A549 (cell line): Measurements from ENCODE around the gene GLB1L3. TPM values are rescaled to one million over a fixed set of nuclear protein-coding genes. Genes with fewer than 3 reads are reported as not detected.

ENCODE experiments used
- ATAC-seq, 2 experiments: fragments of 200-7000 bp in 1 of 2; fragments of >200 bp in 1 of 2; cut with Nextera tagmentation in 1 of 2; cut with Tn5 transposase in 1 of 2; 3 replicates each; pipeline versions ENCODE4 v1.8.0 to v1.9.1; 2018 to 2020; ENCODE audit warnings: mild to moderate bottlenecking in 1 of 2, moderate library complexity in 1 of 2
- CTCF ChIA-PET: fragments of 300-600 bp; sonication (Branson Sonifier 250); formaldehyde crosslinking; extraction: SDS; loops from one replicate; lab custom pipeline; 2021; ENCODE audit warnings: antibody characterized with exemption, inconsistent platforms; lab: Yijun Ruan, JAX
- POLR2A ChIA-PET: fragments of 350-600 bp; formaldehyde crosslinking; extraction: SDS; loops from one replicate; lab custom pipeline; 2021; ENCODE audit warnings: antibody characterized with exemption, inconsistent platforms; lab: Yijun Ruan, JAX
- DNase-seq, 2 experiments: peaks; one replicate each; pipeline versions ENCODE4 v3.0.0 to v3.0.0-alpha.2; 2011 to 2016; ENCODE audit warnings: low read depth in 1 of 2, low spot score in 1 of 2
- FAIRE-seq: peaks from 2 replicates; lab custom pipeline; 2011; peaks lifted over from hg19 to GRCh38; lab: Jason Lieb, UNC
- H3K27ac ChIP-seq, 2 experiments: fragments of >200 bp; sonication (Bioruptor Twin); formaldehyde crosslinking; 3 replicates each; pipeline ENCODE4 v1.5.1; 2016 to 2017
- H3K4me1 ChIP-seq: fragments of >200 bp; sonication (Bioruptor Twin); formaldehyde crosslinking; 3 replicates; pipeline ENCODE4 v1.6.1; 2016
- H3K4me2 ChIP-seq: fragments of >200 bp; sonication (Bioruptor Twin); formaldehyde crosslinking; 3 replicates; pipeline ENCODE4 v1.6.1; 2016
- H3K4me3 ChIP-seq: fragments of >200 bp; sonication (Bioruptor Twin); formaldehyde crosslinking; 3 replicates; pipeline ENCODE4 v1.5.1; 2016
- H3K9me3 ChIP-seq: fragments of >200 bp; sonication (Bioruptor Twin); formaldehyde crosslinking; 3 replicates; pipeline ENCODE4 v1.6.1; 2016
- ATOH8 ChIP-seq: fragments of 250-450 bp; sonication (Bioruptor Pico); IDR thresholded peaks from 2 replicates; pipeline ENCODE4 v1.5.0; 2020; ENCODE audit warnings: low read depth, mild to moderate bottlenecking, moderate library complexity
- BCL3 ChIP-seq: fragments of >200 bp; sonication (Bioruptor Twin); formaldehyde crosslinking; IDR thresholded peaks from 3 replicates; pipeline ENCODE4 v1.6.1; 2016
- BHLHE40 ChIP-seq: IDR thresholded peaks from 2 replicates; pipeline ENCODE4 v1.6.1; 2012; ENCODE audit warnings: low read depth, low read length, inconsistent platforms
- CBX2 ChIP-seq: fragments of 200-600 bp; sonication (generic); IDR thresholded peaks from 2 replicates; pipeline ENCODE4 v1.6.1; 2016; ENCODE audit warnings: low read depth, mild to moderate bottlenecking, borderline replicate concordance
- CBX8 ChIP-seq: fragments of 200-600 bp; sonication (generic); IDR thresholded peaks from 2 replicates; pipeline ENCODE4 v1.6.1; 2016
- CEBPB ChIP-seq, 2 experiments: fragments of >200 bp in 1 of 2; sonication (Bioruptor Twin) in 1 of 2; formaldehyde crosslinking in 1 of 2; IDR thresholded peaks; 2 replicates each; pipeline ENCODE4 v1.6.1; 2012 to 2016
- CHD2 ChIP-seq: fragments of 150-350 bp; IDR thresholded peaks from 2 replicates; pipeline ENCODE4 v1.6.1; 2014; ENCODE audit warnings: low read length; ENCODE audit not compliant: partially characterized antibody
- EHF ChIP-seq: fragments of 250-450 bp; sonication (Bioruptor Pico); IDR thresholded peaks from 2 replicates; pipeline ENCODE4 v1.5.0; 2020; ENCODE audit warnings: mild to moderate bottlenecking
- FOSB ChIP-seq: fragments of 250-450 bp; sonication (Bioruptor Pico); IDR thresholded peaks from 2 replicates; pipeline ENCODE4 v1.5.0; 2020; ENCODE audit warnings: mild to moderate bottlenecking, moderate library complexity
- HOXB5 ChIP-seq: fragments of 250-450 bp; sonication (Bioruptor Pico); IDR thresholded peaks from 2 replicates; pipeline ENCODE4 v1.5.0; 2020; ENCODE audit warnings: mild to moderate bottlenecking, moderate library complexity
- JUNB ChIP-seq: fragments of >200 bp; sonication (Bioruptor Twin); formaldehyde crosslinking; IDR thresholded peaks from 2 replicates; pipeline ENCODE4 v1.6.1; 2016
- KDM1A ChIP-seq: fragments of 200-600 bp; sonication (generic); IDR thresholded peaks from 2 replicates; pipeline ENCODE4 v1.6.1; 2016; ENCODE audit warnings: low read depth, mild to moderate bottlenecking
- MAZ ChIP-seq: fragments of 150-350 bp; IDR thresholded peaks from 2 replicates; pipeline ENCODE4 v1.6.1; 2014; ENCODE audit warnings: antibody characterized with exemption, low read depth, low read length, borderline replicate concordance
- MYC ChIP-seq: IDR thresholded peaks from 2 replicates; pipeline ENCODE4 v1.6.1; 2012; ENCODE audit warnings: mild to moderate bottlenecking, inconsistent platforms, low read length, improper control_type of control experiment, borderline replicate concordance
- NFE2L2 ChIP-seq: fragments of 150-350 bp; conservative IDR thresholded peaks from 2 replicates; pipeline ENCODE4 v1.6.1; 2014; ENCODE audit warnings: low read length
- PBX3 ChIP-seq: IDR thresholded peaks from 2 replicates; pipeline ENCODE4 v1.6.1; 2012
- POLR2A ChIP-seq: IDR thresholded peaks from 2 replicates; pipeline ENCODE4 v1.6.1; 2012; ENCODE audit warnings: mild to moderate bottlenecking, low read length
- RARB ChIP-seq: fragments of 250-450 bp; sonication (Bioruptor Pico); IDR thresholded peaks from 2 replicates; pipeline ENCODE4 v1.8.0; 2021; ENCODE audit warnings: mild to moderate bottlenecking, moderate library complexity
- TFCP2L1 ChIP-seq: fragments of 250-450 bp; sonication (Bioruptor Pico); IDR thresholded peaks from 2 replicates; pipeline ENCODE4 v1.5.0; 2021; ENCODE audit warnings: mild to moderate bottlenecking
- USF2 ChIP-seq: fragments of 450-650 bp; IDR thresholded peaks from 2 replicates; pipeline ENCODE4 v1.6.1; 2014; ENCODE audit warnings: antibody characterized with exemption
- ZFP36 ChIP-seq: fragments of 450-650 bp; IDR thresholded peaks from 2 replicates; pipeline ENCODE4 v1.6.1; 2014; ENCODE audit warnings: borderline replicate concordance; ENCODE audit not compliant: partially characterized antibody
- ZNF302 ChIP-seq: fragments of 250-450 bp; sonication (Bioruptor Pico); IDR thresholded peaks from 2 replicates; pipeline ENCODE4 v1.9.0; 2021; ENCODE audit warnings: inconsistent platforms, mild to moderate bottlenecking, moderate library complexity
- WGBS: methylation state at CpG from one replicate; pipeline ENCODE4 v1.1.6; 2017; ENCODE audit errors: missing lambda C conversion rate; 5-methylcytosine and 5-hydroxymethylcytosine counted together
- polyA plus RNA-seq, 4 experiments: library from polyadenylated mRNA; depleted of rRNA in 3 of 4; stranded (reverse); fragments of >200 nt; fragmentation: RNase III in 1 of 4; extraction: RNeasy Plus Mini Kit Qiagen cat#74134 plus additional on column Dnase treatment in 1 of 4; gene quantifications; 2 replicates in 3 of 4; 3 replicates in 1 of 4; pipeline ENCODE4 v1.2.3, GENCODE V29; 2011 to 2017

The GLB1L3 gene
- polyA plus RNA-seq, 2 of the 4 experiments (the other 2 are of a cell fraction) = not detected

- no peak for ATAC-seq
- no peak for TF ChIP-seq RARB (CRISPR knock-in tag)
- TF ChIP-seq PBX3 = no peak
- TF ChIP-seq ATOH8 (CRISPR knock-in tag) = no peak
- Histone ChIP-seq H3K4me3 (no peak overlapping the region), H3K27ac (no peak overlapping the region), H3K9me3 (no peaks in the 10 kb centered on the region), H3K4me1 (peaks cover 3% of the 10 kb centered on the region; the same call in 1 of the 3 replicates), H3K4me2 (no peak overlapping the region)
- POLR2A ChIA-PET = no interaction called here
- 43% methylated on average over 18 of the region's 18 CpGs for WGBS
- CTCF ChIA-PET = no interaction called here
- no peak for DNase-seq
- FAIRE-seq = no peak
Observed at GRCh38 chr11:134272381-134273316, 3.5 kb upstream of the GLB1L3 start.

GRCh38 chr11:134273317-134273712 is 2.9 kb upstream of the GLB1L3 start:
- no peak overlapping the region for H3K4me3 ChIP-seq
- no peak for TF ChIP-seq CBX8
- no peak for TF ChIP-seq NFE2L2
- no peak for TF ChIP-seq BHLHE40
- no peak for TF ChIP-seq CEBPB (IDR thresholded peaks at IDR 0.05)
- TF ChIP-seq USF2 = no peak
- no peak for TF ChIP-seq ZNF302
- no peak for TF ChIP-seq CBX2
- TF ChIP-seq FOSB (CRISPR knock-in tag) = no peak
- no peak for TF ChIP-seq ZFP36
- no peak for TF ChIP-seq POLR2A
- TF ChIP-seq CHD2 = no peak
- TF ChIP-seq JUNB = no peak
- TF ChIP-seq TFCP2L1 (CRISPR knock-in tag) = no peak
- TF ChIP-seq MAZ = no peak
- no peak for TF ChIP-seq BCL3
- no peak for TF ChIP-seq KDM1A
- no peak for TF ChIP-seq HOXB5 (CRISPR knock-in tag)
- no peak for TF ChIP-seq MYC
- TF ChIP-seq EHF (CRISPR knock-in tag) = no peak
- WGBS = 50% methylated on average over 3 of the region's 3 CpGs
- H3K27ac ChIP-seq = no peak overlapping the region
- POLR2A ChIA-PET = no interaction called here
- ATAC-seq (no peak), DNase-seq (no peak), FAIRE-seq (no peak)
- peaks cover 3% of the 10 kb centered on the region; the same call in 1 of the 3 replicates for H3K4me1 ChIP-seq
- H3K9me3 ChIP-seq = no peaks in the 10 kb centered on the region
- H3K4me2 ChIP-seq = no peak overlapping the region
- CTCF ChIA-PET = interaction anchor here (0.6 kb wide), 2 partner anchors 85 to 568 kb away, joined by 3 to 6 read pairs; no protein-coding TSS in a partner anchor
